SW480 (cell line): ENCODE data around the gene C16orf90.
"Not testable (repeated sequence)": the region's sequence is repeated elsewhere in the genome, so short reads cannot be mapped to it uniquely, and the experiment has no call there.

Experiments
- DNase-seq: peaks from one replicate; pipeline ENCODE4 v3.0.0-alpha.2; 2016; ENCODE audit warnings: low spot score

The C16orf90 gene

GRCh38 chr16:3513892-3514583 is 18.7 kb upstream of the C16orf90 start:
- DNase-seq: no peak

- DNase-seq: no peak
Measured at GRCh38 chr16:3511286-3512180, 16.2 kb upstream of the C16orf90 start.

GRCh38 chr16:3510416-3510815 is 15.1 kb upstream of the C16orf90 start:
- DNase-seq: no peak

GRCh38 chr16:3509470-3509928 is 14.2 kb upstream of the C16orf90 start:
- DNase-seq: peak; percentile 36

DNA sequence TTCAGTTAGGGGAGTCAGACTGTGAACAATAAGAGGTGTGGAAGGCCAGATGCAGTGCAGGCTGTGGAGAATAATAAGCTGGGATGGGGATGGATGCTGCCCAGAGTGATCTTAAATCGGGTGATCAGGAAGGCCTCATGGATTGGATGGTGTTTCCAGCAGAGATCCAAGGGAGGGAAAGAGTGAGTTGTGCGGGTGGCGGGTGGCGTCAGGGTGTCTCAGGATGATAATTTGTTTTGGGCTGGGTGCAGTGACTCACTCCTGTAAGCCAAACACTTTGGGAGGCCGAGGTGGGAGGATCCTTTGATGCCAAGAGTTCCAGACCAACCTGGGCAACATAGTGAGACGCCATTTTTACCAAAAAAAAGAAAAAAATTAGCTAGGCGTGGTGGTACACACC is 13.4 kb upstream of the C16orf90 start:
- DNase-seq: no peak

DNA sequence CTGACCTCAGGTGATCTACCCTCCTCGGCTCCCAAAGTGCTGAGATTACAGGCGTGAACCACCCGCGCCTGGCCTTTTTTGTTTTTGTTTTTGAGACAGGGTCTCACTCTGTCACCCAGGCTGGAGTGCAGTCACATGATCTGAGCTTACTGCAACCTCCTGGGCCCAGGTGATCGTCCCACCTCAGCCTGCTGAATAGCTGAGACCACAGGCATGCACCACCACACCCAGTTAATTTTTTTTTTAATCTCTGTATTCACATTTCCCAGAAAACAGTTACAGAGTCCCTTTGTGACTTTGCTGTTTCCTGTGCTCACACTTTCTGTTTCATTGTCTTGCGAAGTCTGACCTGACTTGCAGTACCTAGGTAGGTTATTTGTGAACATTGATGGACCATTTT is 8.2 kb upstream of the C16orf90 start:
- peak; percentile 92 for DNase-seq

- no peak for DNase-seq
Measured at GRCh38 chr16:3501783-3502400, 6.6 kb upstream of the C16orf90 start.

DNA sequence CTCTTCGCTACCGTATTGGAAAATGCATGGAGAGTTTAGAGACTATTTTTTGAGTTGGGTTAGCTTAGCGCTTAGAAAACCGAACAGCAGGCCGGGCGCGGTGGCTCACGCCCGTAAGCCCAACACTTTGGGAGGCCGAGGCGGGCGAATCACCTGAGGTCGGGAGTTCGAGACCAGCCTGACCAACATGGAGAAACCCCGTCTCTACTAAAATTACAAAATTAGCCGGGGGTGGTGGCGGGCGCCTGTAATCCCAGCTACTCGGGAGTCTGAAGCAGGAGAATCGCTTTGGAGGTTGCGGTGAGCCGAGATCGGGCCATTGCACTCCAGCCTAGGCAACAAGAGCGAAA is 6.1 kb upstream of the C16orf90 start:
- DNase-seq: not testable (repeated sequence)

- DNase-seq: no peak
Measured at GRCh38 chr16:3498988-3499387, 3.7 kb upstream of the C16orf90 start.

DNA sequence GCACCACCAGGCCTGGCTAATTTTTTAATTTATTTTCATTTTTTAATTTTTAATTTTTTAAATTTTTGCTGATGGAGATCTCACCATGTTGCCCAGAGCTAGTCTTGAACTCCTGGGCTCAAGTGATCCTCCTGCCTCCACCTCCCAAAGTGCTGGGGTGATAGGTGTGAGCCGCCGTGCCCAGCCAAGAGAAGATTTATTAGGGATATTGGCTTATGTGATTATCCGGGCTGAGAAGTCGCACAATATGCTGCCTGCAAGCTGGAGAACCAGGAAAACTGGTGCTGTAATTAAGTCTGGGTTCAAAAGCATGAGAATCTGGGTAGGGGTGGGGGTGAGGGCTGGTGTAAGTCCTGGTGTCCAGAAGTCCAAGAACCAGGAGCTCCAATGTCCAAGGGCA is 2.5 kb upstream of the C16orf90 start:
- DNase-seq: no peak

DNA sequence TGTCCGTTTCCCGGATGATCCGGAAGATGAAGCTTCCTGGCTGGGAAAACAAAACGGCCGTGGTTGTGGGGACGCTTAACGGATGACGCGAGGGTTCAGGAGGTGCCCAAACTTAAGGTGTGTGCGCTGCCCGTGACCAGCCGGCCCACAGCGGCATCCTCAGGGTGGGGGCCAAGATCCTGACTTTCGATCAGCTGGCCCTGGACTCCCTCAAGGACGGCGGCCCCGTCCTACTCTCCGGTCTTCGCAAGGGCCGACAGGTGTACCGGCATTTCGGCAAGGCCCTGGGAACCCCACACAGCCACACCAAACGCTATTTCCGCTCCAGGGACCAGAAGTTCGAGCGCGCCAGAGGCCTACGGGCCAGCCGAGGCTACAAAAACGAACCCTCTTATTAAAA is 1.1 kb upstream of the C16orf90 start:
- DNase-seq: no peak

- DNase-seq: no peak
Measured at GRCh38 chr16:3494386-3494973, 809 bp downstream of the C16orf90 start.

GRCh38 chr16:3492356-3492755 is 2.9 kb downstream of the C16orf90 start:
- no peak for DNase-seq

- DNase-seq: peak; percentile 51
Measured at GRCh38 chr16:3490911-3491629, 4.2 kb downstream of the C16orf90 start.

DNA sequence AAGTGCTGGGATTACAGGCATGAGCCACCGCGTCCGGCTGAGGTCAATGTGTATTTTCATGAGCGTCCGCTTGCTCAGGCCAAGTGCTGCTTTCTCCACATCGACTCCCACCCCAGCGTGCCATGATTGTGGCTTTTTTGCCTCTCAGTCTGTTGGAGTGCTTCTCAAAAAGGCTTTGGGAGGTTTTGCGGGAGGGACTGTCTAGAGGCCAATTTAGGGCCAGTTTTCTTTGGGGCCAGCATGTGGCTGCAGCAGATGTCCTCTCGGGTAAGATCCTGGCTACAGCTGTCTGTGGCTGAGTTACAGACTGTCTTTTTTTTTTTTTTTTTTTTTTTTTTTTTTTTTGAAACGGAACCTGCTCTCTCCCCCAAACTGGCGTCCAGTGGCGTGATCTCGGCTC is 6.5 kb downstream of the C16orf90 start:
- no peak for DNase-seq

DNA sequence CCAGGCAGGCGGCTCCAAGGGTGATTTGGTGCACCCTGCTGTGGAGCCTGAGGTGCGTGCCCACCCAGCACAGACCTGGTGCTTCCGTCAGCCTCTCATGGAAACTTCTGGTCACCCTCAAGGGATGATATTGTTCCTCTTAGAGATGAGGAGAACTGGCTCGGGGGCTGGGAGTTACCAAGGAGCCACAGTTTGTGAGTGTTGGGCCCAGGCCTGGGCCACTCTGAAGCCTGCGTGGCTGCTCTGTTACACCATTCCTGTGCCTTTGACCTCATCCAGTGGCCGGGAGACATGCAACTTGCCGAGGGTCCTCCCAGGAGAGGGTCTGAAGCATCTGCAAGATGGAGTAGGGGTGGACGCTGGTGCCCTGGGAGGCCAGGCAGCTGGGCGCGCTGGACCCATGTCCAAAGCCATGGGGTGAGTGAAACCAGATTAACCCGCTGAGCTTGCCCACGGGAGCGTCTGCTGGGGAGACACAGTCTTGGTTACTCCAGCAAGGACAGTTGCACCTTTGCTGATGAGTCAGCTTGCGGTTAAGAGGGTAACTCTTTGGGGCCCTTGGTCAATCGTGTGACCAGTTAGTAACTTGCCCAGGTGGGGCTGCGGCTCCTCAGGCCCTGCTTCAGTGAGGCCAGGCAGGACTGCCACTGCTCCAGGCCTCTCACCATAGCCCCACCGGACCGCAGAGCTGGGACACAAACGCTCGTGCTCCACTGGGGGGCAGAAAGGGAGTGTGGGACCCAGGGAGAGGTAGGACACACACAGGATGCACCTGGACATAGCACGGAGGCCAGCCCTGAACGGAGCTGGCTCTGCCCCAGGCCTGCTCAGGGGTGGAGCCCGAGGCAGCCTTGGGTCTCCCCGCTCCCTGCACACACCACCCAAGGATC is 7.5 kb downstream of the C16orf90 start:
- DNase-seq: no peak

DNA sequence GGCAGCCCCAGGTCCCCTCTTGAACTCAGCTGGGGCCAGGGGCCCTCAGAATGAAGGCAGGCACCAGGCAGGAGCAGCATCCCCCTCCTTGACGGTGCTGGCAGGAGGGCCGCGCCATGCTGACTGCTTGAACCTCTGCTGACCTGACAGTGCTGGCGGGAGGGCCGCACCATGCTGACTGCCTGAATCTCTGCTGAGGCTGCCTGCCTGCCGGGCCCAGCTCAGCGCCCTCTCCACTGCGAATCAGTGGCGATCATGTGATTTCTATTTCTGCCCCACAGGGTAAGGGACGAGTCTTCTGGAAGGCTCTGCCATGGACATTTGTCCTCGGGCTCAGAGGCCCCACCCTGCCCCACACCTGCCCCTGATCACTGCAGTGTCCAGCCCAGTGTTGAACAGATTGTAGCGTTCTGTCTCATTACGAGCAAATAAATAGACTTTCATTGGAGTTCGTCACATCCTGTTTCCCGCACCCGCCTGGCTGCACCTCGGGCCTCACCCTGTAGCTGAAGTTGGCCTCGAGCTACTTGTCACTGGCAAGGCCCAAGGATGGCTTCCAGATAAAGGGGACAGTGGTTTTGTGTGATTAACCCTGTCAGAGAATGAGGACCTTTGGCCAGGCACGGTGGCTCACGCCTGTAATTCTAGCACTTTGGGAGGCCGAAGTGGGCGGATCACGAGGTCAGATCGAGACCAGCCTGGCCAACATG is 8.6 kb downstream of the C16orf90 start:
- DNase-seq: no peak

DNA sequence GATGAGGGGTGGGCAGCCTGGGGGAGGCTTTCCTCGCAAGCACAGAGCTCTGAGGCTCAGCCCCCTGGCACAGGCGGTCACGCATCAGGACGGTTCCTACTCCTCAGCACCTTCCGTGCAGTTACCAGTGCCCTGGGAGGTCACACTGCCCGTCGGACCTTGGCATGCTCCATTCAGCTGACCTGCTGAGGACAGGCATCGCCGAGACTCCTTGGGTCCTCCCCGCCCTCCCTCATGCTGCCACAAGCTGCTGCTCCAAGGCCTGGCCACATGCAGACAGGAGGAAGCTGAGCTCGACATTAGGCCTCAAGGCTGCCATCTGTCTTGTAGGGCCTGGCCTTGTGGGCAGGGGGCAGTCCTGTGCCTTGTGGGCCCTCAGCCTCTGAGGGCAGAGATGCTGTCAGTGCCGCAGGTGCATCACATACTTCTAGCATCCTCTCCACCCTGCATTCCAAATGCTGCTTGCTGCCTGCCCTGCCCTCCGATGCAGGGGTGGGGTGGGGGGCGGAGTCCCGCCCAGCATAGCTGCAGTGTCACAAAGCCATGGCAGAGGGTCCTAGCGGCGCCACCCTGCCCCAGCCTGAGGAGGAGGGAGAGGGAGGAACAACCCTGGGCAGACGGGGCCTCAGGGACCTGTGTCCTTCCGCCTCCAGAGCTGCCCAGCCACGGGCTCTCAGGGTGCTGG is 9.3 kb downstream of the C16orf90 start:
- no peak for DNase-seq

- DNase-seq: no peak
Measured at GRCh38 chr16:3485097-3485745, 10.1 kb downstream of the C16orf90 start.
